ENCODE data around the gene EPS8L3.

EPS8L3 gene

GRCh38 chr1:109793486-109794318 is 30.0 kb upstream of the EPS8L3 start:
- no peak for DNase-seq

GRCh38 chr1:109793089-109793485 is 29.4 kb upstream of the EPS8L3 start:
- no peak for DNase-seq

GRCh38 chr1:109792056-109792831 is 28.5 kb upstream of the EPS8L3 start:
- DNase-seq: no peak

GRCh38 chr1:109791495-109792043 is 27.8 kb upstream of the EPS8L3 start:
- DNase-seq: no peak

GRCh38 chr1:109790735-109791494 is 27.2 kb upstream of the EPS8L3 start:
- peak; percentile 72 for DNase-seq

GRCh38 chr1:109790329-109790728 is 26.6 kb upstream of the EPS8L3 start:
- no peak for DNase-seq

GRCh38 chr1:109789551-109790180 is 25.9 kb upstream of the EPS8L3 start:
- no peak for DNase-seq

GRCh38 chr1:109788695-109789521 is 25.2 kb upstream of the EPS8L3 start:
- DNase-seq: no peak

- DNase-seq: no peak
Measured at GRCh38 chr1:109787845-109788601, 24.3 kb upstream of the EPS8L3 start.

GRCh38 chr1:109787211-109787844 is 23.6 kb upstream of the EPS8L3 start:
- no peak for DNase-seq

GRCh38 chr1:109786531-109787021 is 22.9 kb upstream of the EPS8L3 start:
- DNase-seq: no peak

GRCh38 chr1:109786112-109786480 is 22.4 kb upstream of the EPS8L3 start:
- DNase-seq: no peak

- no peak for DNase-seq
Measured at GRCh38 chr1:109785446-109786111, 21.9 kb upstream of the EPS8L3 start.

- DNase-seq: no peak
Measured at GRCh38 chr1:109784551-109785252, 21.0 kb upstream of the EPS8L3 start.

- no peak for DNase-seq
Measured at GRCh38 chr1:109783436-109783835, 19.7 kb upstream of the EPS8L3 start.

GRCh38 chr1:109782927-109783326 is 19.2 kb upstream of the EPS8L3 start:
- no peak for DNase-seq

- no peak for DNase-seq
Measured at GRCh38 chr1:109782514-109782913, 18.8 kb upstream of the EPS8L3 start.

GRCh38 chr1:109781806-109782205 is 18.1 kb upstream of the EPS8L3 start:
- no peak for DNase-seq

- no peak for DNase-seq
Measured at GRCh38 chr1:109780982-109781381, 17.3 kb upstream of the EPS8L3 start.

Data from activated effector memory CD4-positive, alpha-beta T cell treated with Interleukin-2 at 50 U/mL for 16 hours (primary cell).